BLaER1 treated with 17β-estradiol and CSF1 and Interleukin-3, amounts not matched to agents 10 nM and 100 nM (cell line): ENCODE measurements around the gene SLC25A6.
"Not testable (repeated sequence)": the region's sequence is repeated elsewhere in the genome, so short reads cannot be mapped to it uniquely, and the experiment has no call there.

Experiments
- H3K27ac ChIP-seq, 11 experiments: shearing (Covaris generic); formaldehyde crosslinking; 2 replicates each; pipeline ENCODE4 v1.8.1; 2022
- H3K27me3 ChIP-seq, 11 experiments: shearing (Covaris generic); formaldehyde crosslinking; 2 replicates each; pipeline ENCODE4 v1.8.1; 2022
- H3K36me3 ChIP-seq, 11 experiments: shearing (Covaris generic); formaldehyde crosslinking; 2 replicates each; pipeline ENCODE4 v1.8.1; 2022
- H3K4me1 ChIP-seq, 10 experiments: shearing (Covaris generic); formaldehyde crosslinking; 2 replicates each; pipeline ENCODE4 v1.8.1; 2022
- H3K4me2 ChIP-seq, 11 experiments: shearing (Covaris generic); formaldehyde crosslinking; 2 replicates each; pipeline ENCODE4 v1.8.1; 2022
- H3K4me3 ChIP-seq, 10 experiments: shearing (Covaris generic); formaldehyde crosslinking; 2 replicates each; pipeline ENCODE4 v1.8.1; 2022
- H3K9ac ChIP-seq, 11 experiments: shearing (Covaris generic); formaldehyde crosslinking; 2 replicates each; pipeline ENCODE4 v1.8.1; 2022
- H3K9me3 ChIP-seq, 11 experiments: shearing (Covaris generic); formaldehyde crosslinking; replicated peaks in 1 of 11; 2 replicates each; pipeline ENCODE4 v1.8.1; 2022
- H4K20me1 ChIP-seq, 11 experiments: shearing (Covaris generic); formaldehyde crosslinking; 2 replicates each; pipeline ENCODE4 v1.8.1; 2022
- Cebpa-rat ChIP-seq, 11 experiments: shearing (Covaris generic); IDR thresholded peaks; 2 replicates each; pipeline ENCODE4 v1.8.1; 2022

The SLC25A6 gene

DNA sequence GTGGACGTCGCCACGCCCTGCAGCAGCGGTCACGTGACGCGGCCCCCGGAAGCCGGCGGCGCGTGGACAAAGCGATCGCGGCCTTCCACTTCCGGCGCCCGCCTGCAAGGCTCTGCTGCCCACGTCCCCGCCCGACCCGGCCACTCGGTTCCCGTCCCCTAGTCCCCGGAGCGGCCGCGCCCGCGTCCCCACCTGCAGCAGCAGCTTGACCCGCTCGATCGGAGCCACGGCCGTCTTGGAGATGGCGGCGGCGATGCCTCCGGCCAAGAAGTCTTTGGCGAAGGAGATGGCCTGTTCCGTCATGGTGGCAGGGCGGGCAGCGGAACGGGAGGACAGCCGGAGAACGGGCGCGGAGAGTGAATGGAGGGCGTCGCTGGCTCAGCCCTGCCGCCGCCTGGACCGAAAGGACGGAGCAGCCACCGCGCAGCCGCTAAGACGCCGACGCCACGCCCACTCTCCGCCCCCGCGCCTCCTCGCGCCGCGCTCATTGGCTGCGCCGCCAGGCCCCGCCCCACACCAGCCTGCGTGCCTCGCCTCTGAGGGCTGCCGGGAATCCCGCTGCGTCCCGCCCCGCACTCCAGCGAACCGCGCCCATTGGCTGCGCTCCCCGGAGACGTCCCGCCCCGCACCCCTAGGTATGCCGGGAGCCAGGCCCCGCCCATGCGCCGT lies at the start of gene SLC25A6:
SLC25A6 (minus strand) TSS at position 407 of the 669 bp plus-strand sequence; CDS start at position 303, 104 bp downstream.
- H3K4me3 ChIP-seq = peak within 1 kb of the TSS; percentile 82 to 100 (median 94)
- no peak for TF ChIP-seq Cebpa-rat (IDR thresholded peaks at IDR 0.05)
- H3K9me3 ChIP-seq = no peaks in the 10 kb centered on the region; a peak in 1 of 22 replicates
- H3K9ac ChIP-seq = peak within 1 kb of the TSS; percentile 98 to 100 (median 100)
- no peaks in the 10 kb centered on the region for H3K27me3 ChIP-seq
- H3K27ac ChIP-seq = peak within 1 kb of the TSS; percentile 98 to 100 (median 100)
- H3K36me3 ChIP-seq = peaks cover 45 to 70% (median 65%) of the 10 kb centered on the region in 11 experiments
- H3K4me1 ChIP-seq = peaks cover 53 to 76% (median 63%) of the 10 kb centered on the region in 10 experiments
- peak within 1 kb of the TSS; percentile 90 to 99 (median 96) for H3K4me2 ChIP-seq
- H4K20me1 ChIP-seq = peaks cover 50 to 74% (median 65%) of the 10 kb centered on the region in 11 experiments

DNA sequence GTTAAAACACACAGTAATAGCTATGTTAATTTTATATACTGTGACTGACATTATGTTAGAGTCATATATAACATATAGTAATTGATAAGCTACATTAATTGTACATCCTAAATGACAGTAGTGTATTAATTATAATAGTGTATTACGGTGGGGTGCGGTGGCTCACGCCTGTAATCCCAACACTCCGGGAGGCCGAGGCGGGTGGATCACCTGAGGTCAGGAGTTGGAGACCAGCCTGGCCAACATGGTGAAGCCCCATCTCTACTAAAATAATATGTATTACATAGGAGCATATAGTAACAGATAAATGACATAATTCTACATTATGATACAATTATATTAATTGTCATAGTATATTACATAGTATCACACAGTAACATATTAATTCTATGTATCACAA lies 48.6 kb upstream of the SLC25A6 start:
- H4K20me1 ChIP-seq = peaks cover 0 to 10% (median 0%) of the 10 kb centered on the region in 11 experiments; a peak in 7 of 22 replicates
- no peak overlapping the region for H3K27ac ChIP-seq
- no peak overlapping the region for H3K4me3 ChIP-seq
- no peak overlapping the region for H3K4me2 ChIP-seq
- no peak for TF ChIP-seq Cebpa-rat (IDR thresholded peaks at IDR 0.05)
- H3K9me3 ChIP-seq = peaks cover 51 to 84% (median 80%) of the 10 kb centered on the region in 11 experiments
- no peaks in the 10 kb centered on the region for H3K4me1 ChIP-seq
- H3K9ac ChIP-seq = no peak overlapping the region
- H3K27me3 ChIP-seq = no peaks in the 10 kb centered on the region
- peaks cover 86 to 96% (median 92%) of the 10 kb centered on the region in 11 experiments for H3K36me3 ChIP-seq

- Histone ChIP-seq H3K9ac (no peak overlapping the region), H4K20me1 (peaks cover 0 to 7% (median 0%) of the 10 kb centered on the region in 11 experiments; a peak in 2 of 22 replicates), H3K4me3 (no peak overlapping the region), H3K36me3 (peaks cover 72 to 90% (median 87%) of the 10 kb centered on the region in 11 experiments), H3K27ac (no peak overlapping the region), H3K4me2 (no peak overlapping the region), H3K27me3 (no peaks in the 10 kb centered on the region), H3K9me3 (peaks cover 13 to 40% (median 37%) of the 10 kb centered on the region in 11 experiments; a peak in 19 of 22 replicates), H3K4me1 (no peaks in the 10 kb centered on the region)
- no peak for TF ChIP-seq Cebpa-rat (IDR thresholded peaks at IDR 0.05)
Measured at GRCh38 chrX:1435241-1435895, 43.5 kb upstream of the SLC25A6 start.

GRCh38 chrX:1434871-1435240 lies 42.9 kb upstream of the SLC25A6 start:
- no peak for TF ChIP-seq Cebpa-rat (IDR thresholded peaks at IDR 0.05)
- peaks cover 11 to 35% (median 32%) of the 10 kb centered on the region in 11 experiments; a peak in 19 of 22 replicates for H3K9me3 ChIP-seq
- H3K27ac ChIP-seq = no peak overlapping the region
- no peak overlapping the region for H3K9ac ChIP-seq
- H3K27me3 ChIP-seq = no peaks in the 10 kb centered on the region
- H3K4me1 ChIP-seq = no peaks in the 10 kb centered on the region
- no peak overlapping the region for H3K4me3 ChIP-seq
- H3K36me3 ChIP-seq = peaks cover 71 to 90% (median 87%) of the 10 kb centered on the region in 11 experiments
- H3K4me2 ChIP-seq = no peak overlapping the region
- H4K20me1 ChIP-seq = peaks cover 0 to 7% (median 0%) of the 10 kb centered on the region in 11 experiments; a peak in 2 of 22 replicates

GRCh38 chrX:1433646-1434357 lies 41.9 kb upstream of the SLC25A6 start:
- peaks cover 2 to 24% (median 21%) of the 10 kb centered on the region in 11 experiments; a peak in 19 of 22 replicates for H3K9me3 ChIP-seq
- H3K4me2 ChIP-seq = no peak overlapping the region
- H3K27me3 ChIP-seq = no peaks in the 10 kb centered on the region
- no peak overlapping the region for H3K27ac ChIP-seq
- TF ChIP-seq Cebpa-rat (IDR thresholded peaks at IDR 0.05) = no peak
- H3K9ac ChIP-seq = no peak overlapping the region
- no peak overlapping the region for H3K4me3 ChIP-seq
- H3K4me1 ChIP-seq = no peaks in the 10 kb centered on the region
- H3K36me3 ChIP-seq = peaks cover 60 to 90% (median 78%) of the 10 kb centered on the region in 11 experiments
- H4K20me1 ChIP-seq = peaks cover 0 to 7% (median 0%) of the 10 kb centered on the region in 11 experiments; a peak in 2 of 22 replicates

DNA sequence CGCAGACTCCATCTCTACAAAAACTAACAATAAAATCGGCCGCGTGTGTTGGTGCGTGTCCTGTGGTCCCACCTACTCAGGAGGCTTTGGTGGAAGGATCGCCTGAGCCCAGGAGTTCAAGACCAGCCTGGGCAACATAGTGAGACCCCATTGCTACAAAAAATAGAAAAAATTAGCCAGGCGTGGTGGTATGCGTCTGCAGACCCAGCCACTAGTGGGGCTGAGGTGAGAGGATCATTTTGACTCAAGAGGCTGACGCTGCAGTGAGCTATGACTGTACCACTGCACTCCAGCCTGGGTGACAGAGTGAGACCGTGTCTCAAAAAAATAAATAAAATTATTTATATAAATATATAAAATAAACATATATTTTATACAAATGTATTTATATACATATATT lies 38.5 kb upstream of the SLC25A6 start:
- peaks cover 51 to 89% (median 71%) of the 10 kb centered on the region in 11 experiments for H3K36me3 ChIP-seq
- H3K27me3 ChIP-seq = no peaks in the 10 kb centered on the region
- no peak overlapping the region for H3K27ac ChIP-seq
- peaks cover 3 to 11% (median 9%) of the 10 kb centered on the region in 11 experiments; a peak in 18 of 22 replicates for H3K9me3 ChIP-seq
- no peaks in the 10 kb centered on the region for H3K4me1 ChIP-seq
- TF ChIP-seq Cebpa-rat (IDR thresholded peaks at IDR 0.05) = no peak
- H4K20me1 ChIP-seq = peaks cover 0 to 5% (median 0%) of the 10 kb centered on the region in 11 experiments; a peak in 2 of 22 replicates
- no peak overlapping the region for H3K4me2 ChIP-seq
- no peak overlapping the region for H3K4me3 ChIP-seq
- no peak overlapping the region for H3K9ac ChIP-seq

- TF ChIP-seq Cebpa-rat (IDR thresholded peaks at IDR 0.05) = no peak
- H3K4me1 ChIP-seq = no peaks in the 10 kb centered on the region
- no peak overlapping the region for H3K4me3 ChIP-seq
- no peaks in the 10 kb centered on the region for H4K20me1 ChIP-seq
- no peak overlapping the region for H3K4me2 ChIP-seq
- no peak overlapping the region for H3K9ac ChIP-seq
- no peak overlapping the region for H3K27ac ChIP-seq
- H3K27me3 ChIP-seq = no peaks in the 10 kb centered on the region
- peaks cover 20 to 36% (median 26%) of the 10 kb centered on the region in 11 experiments for H3K9me3 ChIP-seq
- peaks cover 46 to 80% (median 64%) of the 10 kb centered on the region in 11 experiments for H3K36me3 ChIP-seq
Measured at GRCh38 chrX:1427756-1428155, 35.8 kb upstream of the SLC25A6 start.

DNA sequence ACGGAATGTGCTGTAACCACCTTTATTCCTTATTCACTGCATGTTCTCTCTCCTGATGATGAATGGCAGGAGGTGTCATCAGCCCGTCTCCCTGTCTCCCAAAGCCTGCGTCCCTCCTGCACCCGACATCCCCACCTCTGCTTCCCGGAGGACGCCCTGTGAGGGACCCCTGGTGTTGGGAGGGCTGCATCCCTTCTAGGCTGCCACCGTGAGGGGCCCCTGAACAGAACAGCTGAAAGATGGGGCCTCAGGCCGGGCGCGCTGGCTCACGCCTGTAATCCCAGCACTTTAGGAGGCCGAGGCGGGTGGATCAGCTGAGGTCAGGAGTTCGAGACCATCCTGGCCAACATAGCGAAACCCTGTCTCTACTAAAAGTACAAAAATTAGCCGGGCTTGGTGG lies 34.4 kb upstream of the SLC25A6 start:
- H3K36me3 ChIP-seq = peaks cover 53 to 82% (median 68%) of the 10 kb centered on the region in 11 experiments
- H3K27ac ChIP-seq, H3K4me2 ChIP-seq, H3K4me3 ChIP-seq, H3K9ac ChIP-seq, H4K20me1 ChIP-seq, H3K4me1 ChIP-seq, H3K27me3 ChIP-seq: not testable (repeated sequence)
- peaks cover 34 to 50% (median 40%) of the 10 kb centered on the region in 11 experiments for H3K9me3 ChIP-seq

DNA sequence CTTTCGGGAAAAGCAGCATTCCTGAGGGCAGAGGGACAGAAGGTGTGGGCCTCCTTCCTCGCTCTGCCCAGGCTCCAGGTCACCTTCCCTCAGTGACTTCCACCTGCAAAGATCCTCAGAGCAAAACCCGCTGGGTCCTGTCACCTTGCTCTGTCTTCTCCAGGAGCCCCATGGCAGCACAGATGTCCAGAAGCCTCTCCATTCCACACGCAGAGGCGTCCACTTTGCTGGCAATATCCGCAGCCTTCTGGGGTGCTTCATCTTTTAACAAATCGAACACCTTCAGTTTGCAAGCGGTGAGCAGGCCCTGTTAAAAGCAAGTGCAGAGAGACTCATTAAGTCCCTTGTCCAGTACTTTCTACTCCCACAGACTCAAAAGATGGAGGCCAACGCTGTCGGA lies 33.5 kb upstream of the SLC25A6 start:
- H3K27ac ChIP-seq = no peak overlapping the region
- H3K9me3 ChIP-seq = peaks cover 36 to 53% (median 42%) of the 10 kb centered on the region in 11 experiments
- H3K36me3 ChIP-seq = peaks cover 54 to 89% (median 73%) of the 10 kb centered on the region in 11 experiments

More for the DNA sequence above, 33.5 kb upstream of the SLC25A6 start:
- Histone ChIP-seq H3K4me1 (peaks cover 0 to 1% (median 0%) of the 10 kb centered on the region in 10 experiments; a peak in 2 of 20 replicates), H3K27me3 (no peaks in the 10 kb centered on the region), H3K4me3 (no peak overlapping the region), H4K20me1 (peaks cover 0 to 2% (median 0%) of the 10 kb centered on the region in 11 experiments; a peak in 2 of 22 replicates), H3K4me2 (no peak overlapping the region), H3K9ac (no peak overlapping the region)
- TF ChIP-seq Cebpa-rat (IDR thresholded peaks at IDR 0.05) = no peak
